Esophagus (tissue), 2 donors: ENCODE data around the gene RAB3A. TPM values are rescaled to one million over a fixed set of nuclear protein-coding genes. Genes with fewer than 3 reads are reported as not detected.

Experiments
- H3K27ac ChIP-seq, 2 donors: one replicate each; pipeline ENCODE4 v1.5.1; 2013; ENCODE audit warnings: low read depth in 2 of 2, mild to moderate bottlenecking in 2 of 2, inconsistent platforms in 1 of 2, low read length in 1 of 2, moderate library complexity in 1 of 2
- H3K27me3 ChIP-seq, 2 donors: one replicate each; pipeline ENCODE4 v1.6.1; 2013; ENCODE audit warnings: low read length in 2 of 2, control low read depth in 1 of 2, mild to moderate bottlenecking in 1 of 2; ENCODE audit not compliant: insufficient read depth in 2 of 2, control insufficient read depth in 1 of 2
- H3K36me3 ChIP-seq, 2 donors: one replicate each; pipeline ENCODE4 v1.6.1; 2013; ENCODE audit warnings: low read length in 1 of 2; ENCODE audit not compliant: control insufficient read depth in 2 of 2, insufficient read depth in 2 of 2
- H3K4me1 ChIP-seq, 2 donors: one replicate each; pipeline ENCODE4 v1.6.1; 2013; ENCODE audit warnings: low read length in 1 of 2; ENCODE audit not compliant: control insufficient read depth in 2 of 2, insufficient read depth in 2 of 2
- H3K4me3 ChIP-seq, 2 donors: one replicate each; pipeline ENCODE4 v1.5.1; 2013; ENCODE audit warnings: low read length in 2 of 2, mild to moderate bottlenecking in 2 of 2, low read depth in 1 of 2, moderate library complexity in 1 of 2
- H3K9me3 ChIP-seq, 2 donors: one replicate each; pipeline ENCODE4 v1.6.1; 2013; ENCODE audit warnings: mild to moderate bottlenecking in 2 of 2, low read depth in 1 of 2, low read length in 1 of 2, moderate library complexity in 1 of 2; ENCODE audit not compliant: control insufficient read depth in 2 of 2, insufficient read depth in 1 of 2
- WGBS, 2 donors: extraction: QIAGEN DNeasy Blood & Tissue Kit; methylation state at CpG; one replicate each; pipeline ENCODE4 v1.1.7; 2013; 5-methylcytosine and 5-hydroxymethylcytosine counted together
- polyA plus RNA-seq, 2 donors: library from polyadenylated mRNA; stranded (reverse); fragments of 200-250 nt; gene quantifications; one replicate each; pipeline ENCODE4 v1.2.3, GENCODE V29; 2013
- donor health status: healthy with polysubstance abuse.
- donor health status: Bipolar disorder and iron deficiency.

The RAB3A gene
- polyA plus RNA-seq, 2 donors: 0.81 to 1.1 TPM

- H3K27me3 ChIP-seq: no peaks in the 10 kb centered on the region
- H3K36me3 ChIP-seq: peaks cover 9 to 12% of the 10 kb centered on the region in 2 donors
- WGBS, 2 donors: 4% methylated on average over 29 to 32 of the region's 32 CpGs
- peaks cover 4 to 6% of the 10 kb centered on the region in 2 donors for H3K4me1 ChIP-seq
- H3K27ac ChIP-seq: no peak overlapping the region
- H3K9me3 ChIP-seq: no peaks in the 10 kb centered on the region
- H3K4me3 ChIP-seq: peak overlapping the region; percentile 65 to 67
Measured at GRCh38 chr19:18202778-18203407, 949 bp downstream of the RAB3A start.

GRCh38 chr19:18202397-18202777 lies 1.5 kb downstream of the RAB3A start:
- no peaks in the 10 kb centered on the region for H3K27me3 ChIP-seq
- H3K9me3 ChIP-seq: no peaks in the 10 kb centered on the region
- peaks cover 4 to 6% of the 10 kb centered on the region in 2 donors for H3K4me1 ChIP-seq
- WGBS, 2 donors: 84% methylated on average over 24 of the region's 24 CpGs
- peaks cover 9 to 16% of the 10 kb centered on the region in 2 donors for H3K36me3 ChIP-seq
- no peak overlapping the region for H3K27ac ChIP-seq
- H3K4me3 ChIP-seq: no peak overlapping the region

GRCh38 chr19:18198374-18198773 lies 5.5 kb downstream of the RAB3A start:
- Histone ChIP-seq H3K4me1 (peaks cover 7 to 16% of the 10 kb centered on the region in 2 donors), H3K27me3 (no peaks in the 10 kb centered on the region), H3K9me3 (no peaks in the 10 kb centered on the region), H3K4me3 (no peak overlapping the region), H3K36me3 (peaks cover 16 to 23% of the 10 kb centered on the region in 2 donors), H3K27ac (no peak overlapping the region)
- 91 to 94% methylated on average over 6 of the region's 6 CpGs for WGBS, 2 donors

GRCh38 chr19:18197941-18198340 lies 5.9 kb downstream of the RAB3A start:
- Histone ChIP-seq H3K27me3 (no peaks in the 10 kb centered on the region), H3K36me3 (peaks cover 16 to 23% of the 10 kb centered on the region in 2 donors), H3K27ac (peak overlapping the region in 1 of 2 donors; percentile 16), H3K4me1 (peaks cover 7 to 11% of the 10 kb centered on the region in 2 donors), H3K4me3 (no peak overlapping the region), H3K9me3 (no peaks in the 10 kb centered on the region)
- WGBS, 2 donors: 64 to 69% methylated on average over 6 of the region's 6 CpGs

- H3K27ac ChIP-seq: no peak overlapping the region
- WGBS, 2 donors: 94% methylated on average over 18 of the region's 18 CpGs
- H3K36me3 ChIP-seq: peaks cover 16 to 21% of the 10 kb centered on the region in 2 donors
- H3K4me3 ChIP-seq: no peak overlapping the region
- H3K9me3 ChIP-seq: no peaks in the 10 kb centered on the region
- H3K4me1 ChIP-seq: peaks cover 7 to 11% of the 10 kb centered on the region in 2 donors
- no peaks in the 10 kb centered on the region for H3K27me3 ChIP-seq
Measured at GRCh38 chr19:18197306-18197705, 6.5 kb downstream of the RAB3A start.

- H3K27me3 ChIP-seq: no peaks in the 10 kb centered on the region
- H3K9me3 ChIP-seq: no peaks in the 10 kb centered on the region
- no peak overlapping the region for H3K4me3 ChIP-seq
- H3K27ac ChIP-seq: no peak overlapping the region
- peaks cover 7 to 11% of the 10 kb centered on the region in 2 donors for H3K4me1 ChIP-seq
- H3K36me3 ChIP-seq: peaks cover 16 to 19% of the 10 kb centered on the region in 2 donors
- 87 to 88% methylated on average over 7 of the region's 7 CpGs for WGBS, 2 donors
Measured at GRCh38 chr19:18196511-18196845, 7.4 kb downstream of the RAB3A start.

GRCh38 chr19:18194554-18195238 lies 9.1 kb downstream of the RAB3A start:
- no peak overlapping the region for H3K4me3 ChIP-seq
- 26 to 32% methylated on average over 27 of the region's 27 CpGs for WGBS, 2 donors
- peak overlapping the region in 1 of 2 donors; percentile 93 for H3K27ac ChIP-seq
- peaks cover 7 to 11% of the 10 kb centered on the region in 2 donors for H3K4me1 ChIP-seq
- no peaks in the 10 kb centered on the region for H3K9me3 ChIP-seq
- no peaks in the 10 kb centered on the region for H3K27me3 ChIP-seq
- H3K36me3 ChIP-seq: peaks cover 16 to 19% of the 10 kb centered on the region in 2 donors

- Histone ChIP-seq H3K27ac (peak overlapping the region in 1 of 2 donors; percentile 93), H3K4me3 (no peak overlapping the region)
- 50 to 53% methylated on average over 12 of the region's 12 CpGs for WGBS, 2 donors
Measured at GRCh38 chr19:18194181-18194530, 9.7 kb downstream of the RAB3A start.

GRCh38 chr19:18193388-18194180 lies 10.3 kb downstream of the RAB3A start:
- 4 to 5% methylated on average over 46 of the region's 46 CpGs for WGBS, 2 donors
- H3K36me3 ChIP-seq: peaks cover 13 to 18% of the 10 kb centered on the region in 2 donors

More at GRCh38 chr19:18194181-18194530, 9.7 kb downstream of the RAB3A start:
- peaks cover 7 to 11% of the 10 kb centered on the region in 2 donors for H3K4me1 ChIP-seq
- no peaks in the 10 kb centered on the region for H3K27me3 ChIP-seq
- no peaks in the 10 kb centered on the region for H3K9me3 ChIP-seq
- H3K36me3 ChIP-seq: peaks cover 16 to 19% of the 10 kb centered on the region in 2 donors

More at GRCh38 chr19:18193388-18194180, 10.3 kb downstream of the RAB3A start:
- Histone ChIP-seq H3K9me3 (no peaks in the 10 kb centered on the region), H3K27ac (peak overlapping the region; percentile 91 to 93), H3K4me3 (peak overlapping the region; percentile 60 to 79), H3K4me1 (peaks cover 7 to 11% of the 10 kb centered on the region in 2 donors), H3K27me3 (no peaks in the 10 kb centered on the region)
